ENCODE data around the gene STAT5B.

The STAT5B gene

GRCh38 chr17:42316755-42317154, 40.6 kb upstream of the STAT5B start:
- Histone ChIP-seq H3K4me3 (ENCODE audit: low read length) (no peak overlapping the region), H3K27me3 (replicated peaks; ENCODE audit: insufficient read depth, low read length) (no peaks in the 10 kb centered on the region), H3K4me2 (ENCODE audit: low read depth, low read length) (no peak overlapping the region), H4K20me1 (ENCODE audit: insufficient read depth, low read length) (no peaks in the 10 kb centered on the region), H3F3A (ENCODE audit: insufficient read depth, low read length) (no peaks in the 10 kb centered on the region), H3K9me2 (replicated peaks; ENCODE audit: insufficient read depth, low read length) (no peaks in the 10 kb centered on the region), H3K27ac (ENCODE audit: low read length) (no peak overlapping the region), H2AFZ (ENCODE audit: low read length) (no peak overlapping the region), H3K36me3 (replicated peaks; ENCODE audit: insufficient read depth, low read length) (no peaks in the 10 kb centered on the region), H3K9me3 (replicated peaks; ENCODE audit: insufficient read depth, low read length) (no peaks in the 10 kb centered on the region), H3K79me2 (ENCODE audit: low read length) (no peaks in the 10 kb centered on the region), H3K9ac (ENCODE audit: low read length) (no peak overlapping the region), H3K4me1 (ENCODE audit: low read length) (peaks cover 8% of the 10 kb centered on the region; the same call in 1 of the 2 replicates)
- DNase-seq = no peak
- TF ChIP-seq, protein P1, sequence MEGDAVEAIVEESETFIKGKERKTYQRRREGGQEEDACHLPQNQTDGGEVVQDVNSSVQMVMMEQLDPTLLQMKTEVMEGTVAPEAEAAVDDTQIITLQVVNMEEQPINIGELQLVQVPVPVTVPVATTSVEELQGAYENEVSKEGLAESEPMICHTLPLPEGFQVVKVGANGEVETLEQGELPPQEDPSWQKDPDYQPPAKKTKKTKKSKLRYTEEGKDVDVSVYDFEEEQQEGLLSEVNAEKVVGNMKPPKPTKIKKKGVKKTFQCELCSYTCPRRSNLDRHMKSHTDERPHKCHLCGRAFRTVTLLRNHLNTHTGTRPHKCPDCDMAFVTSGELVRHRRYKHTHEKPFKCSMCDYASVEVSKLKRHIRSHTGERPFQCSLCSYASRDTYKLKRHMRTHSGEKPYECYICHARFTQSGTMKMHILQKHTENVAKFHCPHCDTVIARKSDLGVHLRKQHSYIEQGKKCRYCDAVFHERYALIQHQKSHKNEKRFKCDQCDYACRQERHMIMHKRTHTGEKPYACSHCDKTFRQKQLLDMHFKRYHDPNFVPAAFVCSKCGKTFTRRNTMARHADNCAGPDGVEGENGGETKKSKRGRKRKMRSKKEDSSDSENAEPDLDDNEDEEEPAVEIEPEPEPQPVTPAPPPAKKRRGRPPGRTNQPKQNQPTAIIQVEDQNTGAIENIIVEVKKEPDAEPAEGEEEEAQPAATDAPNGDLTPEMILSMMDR (IDR thresholded peaks at IDR 0.05; ENCODE audit: low read length) = no peak
- TF ChIP-seq EZH2phosphoT487 (IDR thresholded peaks at IDR 0.05; ENCODE audit: low read length) (no peak), EZH2 (optimal IDR thresholded peaks at IDR 0.05; ENCODE audit: low read depth, low read length) (no peak)

GRCh38 chr17:42315402-42316156, 39.4 kb upstream of the STAT5B start:
- Histone ChIP-seq H3K9ac (ENCODE audit: low read length) (no peak overlapping the region), H3K27me3 (replicated peaks; ENCODE audit: insufficient read depth, low read length) (no peaks in the 10 kb centered on the region), H2AFZ (ENCODE audit: low read length) (no peak overlapping the region), H4K20me1 (ENCODE audit: insufficient read depth, low read length) (no peaks in the 10 kb centered on the region), H3K79me2 (ENCODE audit: low read length) (no peaks in the 10 kb centered on the region), H3K27ac (ENCODE audit: low read length) (no peak overlapping the region), H3K9me3 (replicated peaks; ENCODE audit: insufficient read depth, low read length) (no peaks in the 10 kb centered on the region), H3K4me3 (ENCODE audit: low read length) (no peak overlapping the region), H3K4me2 (ENCODE audit: low read depth, low read length) (no peak overlapping the region), H3K9me2 (replicated peaks; ENCODE audit: insufficient read depth, low read length) (no peaks in the 10 kb centered on the region), H3K4me1 (ENCODE audit: low read length) (peaks cover 8% of the 10 kb centered on the region; the same call in 1 of the 2 replicates), H3K36me3 (replicated peaks; ENCODE audit: insufficient read depth, low read length) (no peaks in the 10 kb centered on the region), H3F3A (ENCODE audit: insufficient read depth, low read length) (no peaks in the 10 kb centered on the region)
- TF ChIP-seq, protein P1 (IDR thresholded peaks at IDR 0.05; ENCODE audit: low read length) = no peak
- TF ChIP-seq EZH2 (optimal IDR thresholded peaks at IDR 0.05; ENCODE audit: low read depth, low read length) (no peak), EZH2phosphoT487 (IDR thresholded peaks at IDR 0.05; ENCODE audit: low read length) (no peak)
- no peak for DNase-seq

- Histone ChIP-seq H3K9me3 (replicated peaks; ENCODE audit: insufficient read depth, low read length) (no peaks in the 10 kb centered on the region), H3K27ac (ENCODE audit: low read length) (no peak overlapping the region), H3F3A (ENCODE audit: insufficient read depth, low read length) (no peaks in the 10 kb centered on the region), H3K9me2 (replicated peaks; ENCODE audit: insufficient read depth, low read length) (no peaks in the 10 kb centered on the region), H2AFZ (ENCODE audit: low read length) (no peak overlapping the region), H3K27me3 (replicated peaks; ENCODE audit: insufficient read depth, low read length) (no peaks in the 10 kb centered on the region), H3K4me2 (ENCODE audit: low read depth, low read length) (no peak overlapping the region), H4K20me1 (ENCODE audit: insufficient read depth, low read length) (no peaks in the 10 kb centered on the region), H3K9ac (ENCODE audit: low read length) (no peak overlapping the region), H3K36me3 (replicated peaks; ENCODE audit: insufficient read depth, low read length) (no peaks in the 10 kb centered on the region), H3K4me1 (ENCODE audit: low read length) (peaks cover 8% of the 10 kb centered on the region; the same call in 1 of the 2 replicates), H3K4me3 (ENCODE audit: low read length) (no peak overlapping the region), H3K79me2 (ENCODE audit: low read length) (no peaks in the 10 kb centered on the region)
- TF ChIP-seq EZH2phosphoT487 (IDR thresholded peaks at IDR 0.05; ENCODE audit: low read length) (no peak), EZH2 (optimal IDR thresholded peaks at IDR 0.05; ENCODE audit: low read depth, low read length) (no peak)
- TF ChIP-seq, protein P1 (IDR thresholded peaks at IDR 0.05; ENCODE audit: low read length) = no peak
- no peak for DNase-seq
These were observed 37.8 kb upstream of the STAT5B start for GRCh38 chr17:42313773-42314566.

Measured in MM.1S (cell line).